ENCODE measurements around the gene SNRNP70. TPM values are rescaled to one million over a fixed set of nuclear protein-coding genes. Genes with fewer than 3 reads are reported as not detected.

The SNRNP70 gene
- 126 and 150 TPM in 2 replicates for total RNA-seq

GRCh38 chr19:49085020-49085867, at the start of gene SNRNP70:
SNRNP70 (plus strand) TSS chr19:49085451; CDS start chr19:49086415, 964 bp downstream.

DNA sequence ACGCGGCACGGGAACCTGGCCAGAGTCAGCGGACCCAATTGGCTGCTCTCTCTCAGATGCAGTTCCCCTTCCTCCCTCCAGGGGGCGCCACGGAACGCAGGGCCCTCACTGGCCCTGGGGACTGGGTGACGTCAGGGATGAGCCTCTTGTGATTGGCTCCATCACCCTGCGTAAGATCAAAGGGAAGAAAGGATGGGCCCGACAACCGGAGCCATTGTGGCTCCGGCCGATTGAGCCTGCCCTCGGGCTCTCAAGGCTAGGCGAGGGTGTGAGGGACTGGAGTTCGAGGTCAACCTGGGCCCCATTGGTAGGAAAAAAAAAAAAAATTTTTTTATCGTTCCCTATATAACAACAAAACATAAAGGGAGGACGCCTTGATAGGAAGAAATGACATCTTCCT, 48.4 kb upstream of the SNRNP70 start, which contains the start of gene CGB1:
CGB1 (minus strand) TSS at position 81 of the 400 bp plus-strand sequence. CDS start 184 bp downstream, outside the sequence.

DNA sequence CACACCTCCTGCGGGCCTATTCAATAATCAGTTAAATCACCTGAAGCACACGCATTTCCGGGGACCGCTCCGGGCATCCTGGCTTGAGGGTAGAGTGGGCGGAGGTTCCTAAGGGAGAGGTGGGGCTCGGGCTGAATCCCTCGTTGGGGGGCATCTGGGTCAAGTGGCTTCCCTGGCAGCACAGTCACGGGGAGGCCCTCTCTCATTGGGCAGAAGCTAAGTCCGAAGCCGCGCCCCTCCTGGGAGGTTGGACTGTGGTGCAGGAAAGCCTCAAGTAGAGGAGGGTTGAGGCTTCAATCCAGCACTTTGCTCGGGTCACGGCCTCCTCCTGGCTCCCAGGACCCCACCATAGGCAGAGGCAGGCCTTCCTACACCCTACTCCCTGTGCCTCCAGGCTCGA, 41.7 kb upstream of the SNRNP70 start, which contains the start of gene CGB5:
CGB5 (plus strand) TSS at position 301 of the 400 bp plus-strand sequence. CDS start 362 bp downstream, outside the sequence.

GRCh38 chr19:49049011-49049410, 36.2 kb upstream of the SNRNP70 start, which contains the start of gene CGB8:
CGB8 (minus strand) TSS chr19:49049111; CDS start chr19:49048739, 372 bp downstream.

GRCh38 chr19:49057636-49058234, 27.5 kb upstream of the SNRNP70 start, which contains the start of gene CGB7:
CGB7 (minus strand) TSS chr19:49057749; CDS start chr19:49055375, 2,374 bp downstream.

GRCh38 chr19:49064768-49065611, 20.3 kb upstream of the SNRNP70 start, which contains the start of gene NTF4:
NTF4 (minus strand) TSS chr19:49064818; CDS start chr19:49061997, 2,821 bp downstream.

GRCh38 chr19:49113762-49114629, 28.7 kb downstream of the SNRNP70 start, which contains the start of gene LIN7B:
LIN7B (plus strand) TSS chr19:49114370; CDS start chr19:49114405, 35 bp downstream.

DNA sequence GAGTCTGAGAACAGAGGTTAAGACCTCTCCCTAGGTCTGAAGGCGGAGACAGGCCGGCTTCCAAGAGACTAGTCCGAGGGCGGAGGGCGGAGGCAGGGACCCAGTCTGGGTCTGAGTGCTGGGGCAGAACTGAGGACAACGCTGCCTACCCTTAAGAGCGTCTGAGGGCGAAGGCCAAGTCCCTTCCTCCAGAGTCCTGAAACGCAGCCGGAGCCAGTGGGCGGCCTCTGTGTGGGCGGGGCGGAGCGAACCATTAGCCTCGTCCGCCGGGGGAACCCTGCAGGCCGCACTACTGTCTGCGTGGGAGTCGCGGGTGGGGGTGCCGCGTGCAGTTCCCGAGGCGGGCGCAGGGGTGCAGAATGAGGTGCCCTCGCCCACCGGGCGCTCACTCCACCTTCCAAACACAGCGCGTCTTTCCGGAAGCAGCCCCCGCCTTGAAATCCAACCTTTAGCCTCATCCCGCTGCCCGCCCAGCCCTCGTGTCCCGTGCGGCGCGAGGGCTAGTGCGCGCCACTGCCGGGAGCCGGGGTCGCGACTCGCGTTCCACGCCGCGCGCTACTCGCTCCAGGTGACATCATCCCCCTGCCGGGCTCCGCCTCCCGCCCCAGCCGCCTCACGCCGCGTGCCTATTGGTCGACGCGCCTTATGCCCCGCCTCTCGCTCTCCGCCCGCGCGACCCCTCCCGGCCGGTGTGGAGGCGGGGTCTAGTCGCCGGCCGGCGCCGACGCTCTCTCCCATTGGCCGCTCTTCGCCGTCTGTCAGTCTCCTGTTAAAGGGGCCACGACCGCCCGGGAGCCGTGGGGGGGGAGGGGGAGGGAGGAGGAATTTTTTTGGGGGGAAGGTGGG, 33.5 kb downstream of the SNRNP70 start, which contains the start of gene C19orf73:
C19orf73 (minus strand) TSS at position 579 of the 846 bp plus-strand sequence; CDS start at position 458, 121 bp downstream.

GRCh38 chr19:49119411-49120324, 34.4 kb downstream of the SNRNP70 start, which contains the start of gene PPFIA3:
PPFIA3 (plus strand) TSS chr19:49119544; CDS start chr19:49127874, 8,330 bp downstream.

GRCh38 chr19:49155005-49155819, 70.0 kb downstream of the SNRNP70 start, which contains the start of gene HRC:
HRC (minus strand) TSS chr19:49155396; CDS start chr19:49155237, 159 bp downstream.

GRCh38 chr19:49157445-49158224, 72.4 kb downstream of the SNRNP70 start, which contains the start of gene TRPM4:
TRPM4 (plus strand) TSS chr19:49157792; CDS start chr19:49157867, 75 bp downstream.

Other genes with a start within 250 kb of the SNRNP70 start
- 5.8 and 13.2 TPM in 2 replicates for gene HSD17B14, start 249.0 kb upstream of the SNRNP70 start, total RNA-seq
- 1.9 and 2.7 TPM in 2 replicates for gene PLEKHA4, start 216.8 kb upstream of the SNRNP70 start, total RNA-seq
- 24.4 and 27.2 TPM in 2 replicates for gene PPP1R15A, start 213.0 kb upstream of the SNRNP70 start, total RNA-seq
- 0.32 TPM in 1 of 2 replicates, not detected in the other for gene TULP2, start 186.7 kb upstream of the SNRNP70 start, total RNA-seq
- 86.9 and 92.9 TPM in 2 replicates for gene NUCB1, start 185.1 kb upstream of the SNRNP70 start, total RNA-seq
- not detected in 2 replicates for gene DHDH, start 151.8 kb upstream of the SNRNP70 start, total RNA-seq
- 137 and 154 TPM in 2 replicates for gene BAX, start 130.6 kb upstream of the SNRNP70 start, total RNA-seq
- 777 and 969 TPM in 2 replicates for gene FTL, start 120.1 kb upstream of the SNRNP70 start, total RNA-seq
- gene GYS1, start 92.1 kb upstream of the SNRNP70 start, total RNA-seq, result 22.9 and 25.3 TPM in 2 replicates
- gene RUVBL2, start 91.6 kb upstream of the SNRNP70 start, total RNA-seq, result 364 and 391 TPM in 2 replicates
- not detected in 2 replicates for gene LHB, start 68.4 kb upstream of the SNRNP70 start, total RNA-seq
- gene CGB3, start 61.1 kb upstream of the SNRNP70 start, total RNA-seq, result not detected in 2 replicates
- 0.46 TPM in 1 of 2 replicates, not detected in the other for gene CGB2, start 53.6 kb upstream of the SNRNP70 start, total RNA-seq
- not detected in 2 replicates for gene CGB1, start 48.6 kb upstream of the SNRNP70 start, total RNA-seq
- gene CGB5, start 41.6 kb upstream of the SNRNP70 start, total RNA-seq, result 0.65 TPM in 1 of 2 replicates, not detected in the other
- gene CGB8, start 36.3 kb upstream of the SNRNP70 start, total RNA-seq, result not detected in 2 replicates
- under 0.01 and 0.30 TPM in 2 replicates for gene CGB7, start 27.7 kb upstream of the SNRNP70 start, total RNA-seq
- gene NTF4, start 20.6 kb upstream of the SNRNP70 start, total RNA-seq, result not detected in 2 replicates
- not detected in 2 replicates for gene KCNA7, start 12.8 kb upstream of the SNRNP70 start, total RNA-seq
- 1.5 and 3.9 TPM in 2 replicates for gene LIN7B, start 28.9 kb downstream of the SNRNP70 start, total RNA-seq
- gene C19orf73, start 33.7 kb downstream of the SNRNP70 start, total RNA-seq, result 0.32 and 0.76 TPM in 2 replicates
- 4.9 and 5.3 TPM in 2 replicates for gene PPFIA3, start 34.1 kb downstream of the SNRNP70 start, total RNA-seq
- not detected in 2 replicates for gene HRC, start 69.9 kb downstream of the SNRNP70 start, total RNA-seq
- gene TRPM4, start 72.3 kb downstream of the SNRNP70 start, total RNA-seq, result 11.2 and 12.3 TPM in 2 replicates
- gene SLC6A16, start 239.7 kb downstream of the SNRNP70 start, total RNA-seq, result under 0.01 and 0.15 TPM in 2 replicates
- gene CD37, start 250.0 kb downstream of the SNRNP70 start, total RNA-seq, result not detected in 2 replicates